BE2C (cell line): ENCODE measurements around the gene PDGFD. TPM values are rescaled to one million over a fixed set of nuclear protein-coding genes. Genes with fewer than 3 reads are reported as not detected.
A peak's percentile ranks its signal among the peaks of the same experiment; 100 is the strongest.

Experiments used
- DNase-seq: peaks from one replicate; pipeline ENCODE4 v3.0.0-alpha.2; 2020
- H3K27me3 ChIP-seq: fragments of 250-450 bp; sonication (Bioruptor Pico); 2 replicates; pipeline ENCODE4 v1.5.1; 2020; ENCODE audit warnings: mild to moderate bottlenecking
- H3K36me3 ChIP-seq: fragments of 250-450 bp; sonication (Bioruptor Pico); 2 replicates; pipeline ENCODE4 v1.5.1; 2020; ENCODE audit warnings: mild to moderate bottlenecking
- H3K4me1 ChIP-seq: fragments of 250-450 bp; sonication (Bioruptor Pico); 2 replicates; pipeline ENCODE4 v1.5.1; 2020
- H3K4me3 ChIP-seq: 2 replicates; pipeline ENCODE4 v1.5.1; 2011; ENCODE audit warnings: low read depth, low read length
- H3K9me3 ChIP-seq: fragments of 250-450 bp; sonication (Bioruptor Pico); 2 replicates; pipeline ENCODE4 v1.5.1; 2020
- CTCF ChIP-seq: IDR thresholded peaks from 2 replicates; pipeline ENCODE4 v1.5.1; 2012; ENCODE audit warnings: mild to moderate bottlenecking, low read depth, low read length
- polyA plus RNA-seq: library from polyadenylated mRNA; unstranded; fragments of >200 nt; gene quantifications from one replicate; pipeline ENCODE4 v1.2.1, GENCODE V29; 2012; ENCODE audit warnings: low read depth, missing spikeins; ENCODE audit not compliant: insufficient read length, insufficient read depth

The PDGFD gene
- polyA plus RNA-seq = 1.5 TPM

DNA sequence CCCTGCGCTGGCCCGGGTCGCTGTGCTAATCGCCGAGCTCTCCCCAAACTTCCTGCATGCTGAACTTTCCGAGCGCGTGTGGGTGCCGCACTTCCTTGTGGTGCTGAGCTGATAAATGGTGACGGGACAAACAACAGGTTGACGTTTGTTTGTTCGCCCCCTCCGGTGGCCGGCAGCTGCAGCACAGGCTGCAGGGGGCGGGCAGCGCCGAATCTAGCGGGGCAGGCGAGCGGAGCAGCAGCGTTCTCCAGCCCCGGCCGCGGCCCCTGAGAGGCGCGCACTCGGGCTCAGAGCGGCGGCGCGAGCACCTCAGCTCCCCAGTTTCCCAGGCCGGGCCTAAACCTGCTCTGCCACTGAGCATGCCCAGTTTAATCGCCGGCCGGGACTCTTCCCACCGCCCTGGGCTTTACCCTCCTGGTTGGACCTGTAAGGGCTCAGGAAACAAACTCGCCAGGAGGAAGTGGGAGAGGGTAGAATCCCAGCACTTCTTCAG lies at the start of gene PDGFD:
Gene PDGFD, minus strand, starts transcription at position 120 of the 493 bp plus-strand sequence.
- DNase-seq = peak; percentile 82

DNA sequence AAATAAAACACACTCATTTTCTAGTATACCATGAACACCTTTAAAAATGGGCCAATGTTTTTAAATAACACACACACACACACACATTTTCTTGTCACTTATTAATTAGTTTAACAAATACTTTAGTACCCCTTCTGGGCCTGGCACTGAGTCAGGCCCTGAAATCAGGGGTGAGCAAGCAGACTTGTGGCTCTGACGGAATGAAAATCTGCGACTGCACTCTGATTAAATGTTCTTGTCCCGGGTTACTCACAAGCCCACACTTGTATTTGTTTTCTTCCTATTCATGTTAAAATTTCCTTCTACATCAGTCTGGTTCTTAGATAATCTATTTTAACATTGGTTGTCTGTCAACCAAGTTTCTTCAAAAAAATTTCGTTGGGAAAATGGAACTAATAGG lies 43.0 kb upstream of the PDGFD start:
- Histone ChIP-seq H3K9me3 (no peaks in the 10 kb centered on the region), H3K4me3 (no peak overlapping the region), H3K36me3 (no peaks in the 10 kb centered on the region), H3K4me1 (no peaks in the 10 kb centered on the region), H3K27me3 (no peaks in the 10 kb centered on the region)
- TF ChIP-seq CTCF = no peak
- no peak for DNase-seq

More for the DNA sequence above, at the start of gene PDGFD:
- Histone ChIP-seq H3K4me3 (peak within 1 kb of the TSS; percentile 76), H3K4me1 (no peaks in the 10 kb centered on the region; the same call in 1 of the 2 replicates), H3K36me3 (no peaks in the 10 kb centered on the region), H3K9me3 (no peaks in the 10 kb centered on the region), H3K27me3 (no peaks in the 10 kb centered on the region)
- TF ChIP-seq CTCF = peak; percentile 61

DNA sequence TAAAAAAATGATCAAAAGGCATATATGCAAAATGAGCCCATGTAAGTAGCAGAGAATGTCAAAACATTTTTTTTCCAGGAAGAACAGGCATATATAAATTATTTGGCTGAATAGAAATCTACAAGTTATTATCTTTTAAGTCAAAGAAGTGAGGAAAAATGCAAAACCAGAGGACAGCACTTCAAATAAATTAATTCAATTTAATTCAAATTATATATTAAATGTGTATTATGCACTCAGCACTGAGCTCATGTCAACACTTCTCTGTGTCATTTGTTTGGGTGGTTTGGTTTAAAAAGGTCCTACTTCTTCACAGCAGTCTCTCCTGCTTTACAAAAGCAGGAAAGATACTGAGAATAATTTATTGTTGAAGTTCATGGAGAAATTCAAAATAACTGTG lies 41.9 kb upstream of the PDGFD start:
- no peak for DNase-seq
- no peaks in the 10 kb centered on the region for H3K27me3 ChIP-seq
- no peak overlapping the region for H3K4me3 ChIP-seq
- H3K36me3 ChIP-seq = no peaks in the 10 kb centered on the region
- no peak for TF ChIP-seq CTCF
- no peaks in the 10 kb centered on the region for H3K4me1 ChIP-seq
- H3K9me3 ChIP-seq = no peaks in the 10 kb centered on the region

GRCh38 chr11:104200688-104201087 lies 36.7 kb upstream of the PDGFD start:
- no peak for TF ChIP-seq CTCF
- H3K36me3 ChIP-seq = no peaks in the 10 kb centered on the region
- H3K4me3 ChIP-seq = no peak overlapping the region
- DNase-seq = no peak
- no peaks in the 10 kb centered on the region for H3K4me1 ChIP-seq
- H3K27me3 ChIP-seq = no peaks in the 10 kb centered on the region
- H3K9me3 ChIP-seq = no peaks in the 10 kb centered on the region

GRCh38 chr11:104199053-104199452 lies 35.1 kb upstream of the PDGFD start:
- DNase-seq = no peak
- no peak for TF ChIP-seq CTCF
- H3K4me3 ChIP-seq = no peak overlapping the region
- H3K36me3 ChIP-seq = no peaks in the 10 kb centered on the region
- no peaks in the 10 kb centered on the region for H3K27me3 ChIP-seq
- H3K9me3 ChIP-seq = no peaks in the 10 kb centered on the region
- H3K4me1 ChIP-seq = no peaks in the 10 kb centered on the region

- TF ChIP-seq CTCF = no peak
- H3K4me3 ChIP-seq = no peak overlapping the region
- H3K9me3 ChIP-seq = no peaks in the 10 kb centered on the region
- DNase-seq = no peak
- no peaks in the 10 kb centered on the region for H3K4me1 ChIP-seq
- no peaks in the 10 kb centered on the region for H3K36me3 ChIP-seq
- H3K27me3 ChIP-seq = no peaks in the 10 kb centered on the region
Measured at GRCh38 chr11:104198576-104198975, 34.6 kb upstream of the PDGFD start.
